HG03108 (cell line): Measurements from ENCODE around the gene LAMB3.
A peak's percentile ranks its signal among the peaks of the same experiment; 100 is the strongest.

Experiments used
- ATAC-seq: cut with Tn5 transposase; IDR thresholded peaks from one replicate; pipeline ENCODE4 v1.9.1; 2021; ENCODE audit warnings: moderate library complexity; ENCODE audit not compliant: unreplicated experiment

Gene LAMB3

DNA sequence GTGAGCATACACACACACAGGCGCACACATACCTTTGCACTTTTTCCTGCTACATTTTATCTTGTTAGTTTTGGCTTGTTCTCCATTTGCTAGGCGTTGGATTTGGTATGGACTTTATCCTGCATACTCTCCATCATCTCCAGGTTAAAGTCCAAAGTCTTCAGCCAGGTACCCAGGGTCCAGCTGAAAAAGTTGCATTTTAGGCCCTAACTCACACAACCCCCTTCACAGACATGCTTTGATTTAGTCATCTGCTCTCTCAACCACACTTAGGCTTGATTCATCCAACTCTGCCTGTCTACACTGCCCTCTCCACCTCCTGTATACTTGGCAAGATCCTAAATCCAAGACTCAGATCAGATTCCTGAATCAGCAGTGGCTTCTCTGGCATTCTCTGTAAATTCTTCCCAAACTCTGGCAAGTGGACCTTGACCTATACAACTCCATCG lies 10.7 kb upstream of the LAMB3 start:
- no peak for ATAC-seq

DNA sequence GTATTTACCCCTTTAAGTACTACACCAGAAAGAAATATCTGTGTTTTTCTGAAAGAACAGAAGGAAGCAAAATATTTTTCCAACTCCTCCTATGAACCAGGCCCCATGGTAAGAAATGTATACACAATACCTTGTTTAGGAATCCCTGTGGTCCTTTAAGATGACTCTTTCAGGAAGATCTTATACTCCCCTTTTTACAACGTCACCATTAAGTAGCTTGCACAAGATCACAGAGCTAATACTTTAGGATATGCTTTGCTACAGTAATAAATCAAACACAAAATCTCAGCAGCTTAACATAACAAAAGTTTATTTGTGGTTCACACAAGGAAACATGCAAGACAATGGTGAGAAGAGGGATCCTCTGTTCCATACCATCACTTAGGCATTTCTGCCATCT lies 8.8 kb upstream of the LAMB3 start:
- no peak for ATAC-seq

DNA sequence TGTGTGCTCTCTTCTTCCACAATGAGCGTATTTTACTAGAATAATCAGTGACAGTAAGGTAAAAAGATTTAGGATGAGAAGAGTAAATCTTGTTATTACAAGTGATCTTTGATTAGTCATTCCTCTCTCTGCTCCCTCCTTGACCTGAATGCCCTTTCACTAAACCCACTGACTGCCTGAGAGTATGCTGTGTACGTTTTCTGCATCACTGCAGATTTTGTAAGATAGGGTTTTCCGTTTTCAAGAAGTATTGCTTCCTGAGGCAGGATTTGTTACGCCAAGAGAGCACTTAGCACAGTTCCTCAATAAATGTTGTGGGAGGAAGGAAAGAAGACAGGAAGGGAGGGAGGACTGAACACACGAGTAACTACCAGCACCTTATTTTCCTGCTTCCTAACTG lies 7.7 kb upstream of the LAMB3 start:
- ATAC-seq, result peak; percentile 80

DNA sequence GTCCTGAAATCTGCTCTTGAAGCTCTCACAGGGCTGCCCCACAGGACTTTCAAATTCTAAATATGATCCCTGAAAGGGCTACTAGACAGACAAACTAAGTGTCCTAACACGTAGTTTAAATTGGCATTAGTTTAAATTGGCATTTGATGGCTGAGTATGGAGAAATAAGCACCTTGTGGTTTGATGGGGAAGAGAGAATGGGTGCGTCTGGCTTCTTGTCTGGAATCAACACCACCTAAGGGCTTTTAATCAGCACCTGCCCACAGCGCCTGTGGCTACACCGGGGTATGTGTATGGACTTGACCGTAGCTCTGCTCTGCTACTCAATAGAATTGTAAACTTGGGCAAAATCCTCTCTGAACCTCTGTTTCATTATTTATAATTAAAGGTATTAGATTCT lies 5.7 kb upstream of the LAMB3 start:
- no peak for ATAC-seq

DNA sequence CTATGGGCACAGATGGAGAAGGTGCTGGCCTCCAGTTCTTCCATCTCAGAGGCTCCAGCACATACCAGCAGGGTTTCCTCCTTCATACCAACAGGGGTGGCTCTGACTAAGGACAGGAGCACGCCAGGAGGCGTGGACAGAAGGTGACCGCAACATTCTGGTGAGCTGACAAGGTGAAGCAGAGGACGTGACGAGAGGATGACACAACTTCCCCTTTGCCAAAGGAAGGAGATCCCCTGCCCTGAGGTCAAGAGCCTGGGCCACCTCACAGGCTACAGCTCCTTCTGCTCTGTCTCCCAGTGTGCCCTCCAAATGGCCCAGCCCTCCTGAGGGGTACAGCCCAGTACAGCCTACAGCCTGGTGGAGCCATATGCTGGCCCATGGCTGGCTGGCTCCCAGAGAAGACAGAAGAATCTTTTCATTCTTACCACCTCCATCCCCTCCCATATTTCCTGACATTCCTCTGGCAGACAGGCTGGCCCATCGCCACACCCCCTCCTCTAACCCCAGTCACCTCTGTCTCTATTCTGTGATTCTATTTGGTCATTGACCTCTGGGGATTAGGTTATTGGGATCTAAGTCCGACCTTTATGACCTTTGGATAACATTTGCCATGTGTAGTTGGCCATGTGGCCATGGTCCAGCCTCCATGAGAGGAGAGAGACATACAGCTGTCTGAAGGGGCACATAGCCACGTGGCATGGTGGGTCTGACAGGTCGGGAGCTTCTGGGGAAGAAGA lies 5.1 kb upstream of the LAMB3 start:
- ATAC-seq, result no peak

DNA sequence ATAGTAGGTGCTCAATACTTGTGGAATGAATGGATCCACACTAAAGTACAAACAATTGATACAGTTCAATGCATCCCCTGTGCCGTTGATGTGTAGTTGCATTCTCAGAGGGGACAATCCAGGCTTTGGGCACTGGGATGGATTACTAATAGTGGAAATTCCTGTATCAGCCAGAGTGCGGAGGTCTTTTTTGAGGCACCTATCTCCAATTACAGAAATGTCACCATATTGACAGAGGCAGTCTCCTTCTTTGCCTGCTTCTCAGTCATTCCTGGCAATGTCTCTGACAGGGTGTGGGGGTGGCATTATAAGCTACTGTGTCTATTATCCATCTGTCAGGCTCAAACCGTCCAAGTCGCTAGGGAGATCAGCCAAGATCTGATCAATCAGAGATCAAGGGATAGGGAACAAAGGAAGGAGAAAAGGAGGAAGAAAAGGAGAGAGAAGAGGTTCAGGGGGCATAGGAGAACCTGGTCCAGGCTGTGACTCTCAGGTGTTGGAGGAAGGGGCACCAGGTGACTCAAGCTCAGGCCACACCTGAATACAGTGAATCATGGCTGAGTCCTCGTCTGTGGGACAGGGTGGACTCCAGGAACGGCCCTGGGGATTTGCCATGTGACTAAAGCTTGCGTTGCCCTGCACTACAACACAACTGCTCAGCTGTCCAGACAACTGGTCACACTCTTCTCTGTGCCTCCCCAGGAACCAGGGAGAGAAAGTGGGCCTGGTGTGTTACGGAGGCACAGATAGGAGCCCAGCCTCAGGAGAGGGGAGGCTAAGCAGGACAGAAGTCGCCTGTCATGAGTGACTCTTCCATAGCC lies 3.4 kb upstream of the LAMB3 start:
- no peak for ATAC-seq

DNA sequence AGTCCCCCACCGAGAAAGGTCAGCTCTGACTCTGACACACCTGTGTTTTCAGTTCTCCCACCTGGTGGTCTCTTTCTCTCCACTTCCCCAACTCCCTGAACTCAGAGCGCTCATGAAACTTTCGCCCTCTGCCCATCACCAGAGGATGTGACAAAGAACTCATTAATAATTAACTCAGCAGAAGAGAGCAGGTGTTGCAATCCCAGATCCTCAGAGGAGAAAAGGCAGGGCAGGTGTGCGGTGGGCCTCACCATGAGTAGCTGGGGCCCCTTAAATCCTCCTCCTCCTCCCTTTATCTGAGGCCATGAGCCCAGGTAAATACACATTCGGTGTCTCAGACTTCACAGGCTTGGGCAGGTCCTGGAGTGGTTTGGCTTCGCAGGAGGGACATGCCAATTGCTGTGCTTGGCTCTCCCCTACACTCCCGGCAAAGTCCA lies 1.7 kb upstream of the LAMB3 start:
- ATAC-seq, result peak; percentile 48

DNA sequence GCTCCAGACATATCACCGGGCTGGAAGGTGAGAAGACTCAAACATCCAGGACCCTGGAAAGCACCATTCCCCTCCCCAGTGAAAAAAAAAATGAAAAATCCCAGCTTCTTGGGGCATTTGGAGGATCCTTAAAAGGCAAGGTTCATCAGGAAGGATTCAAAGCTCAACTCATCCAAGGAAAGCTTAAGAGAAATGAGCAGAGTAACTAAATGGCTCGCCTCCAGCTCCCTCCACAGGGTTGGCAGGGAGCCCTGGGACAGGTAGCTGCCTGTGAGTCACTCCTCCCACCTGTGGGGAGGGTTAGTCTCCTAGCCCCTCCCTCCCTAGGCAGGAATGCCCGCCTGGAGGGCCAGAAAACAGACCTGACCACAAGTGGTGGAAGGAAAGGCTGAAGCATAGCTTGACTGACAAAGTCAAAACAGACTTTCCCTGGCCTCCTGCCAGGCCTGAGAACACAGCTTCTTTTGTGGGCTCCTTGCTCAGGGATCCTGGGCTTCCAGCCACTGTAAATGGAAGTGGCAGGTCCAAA lies 712 bp upstream of the LAMB3 start:
- no peak for ATAC-seq

DNA sequence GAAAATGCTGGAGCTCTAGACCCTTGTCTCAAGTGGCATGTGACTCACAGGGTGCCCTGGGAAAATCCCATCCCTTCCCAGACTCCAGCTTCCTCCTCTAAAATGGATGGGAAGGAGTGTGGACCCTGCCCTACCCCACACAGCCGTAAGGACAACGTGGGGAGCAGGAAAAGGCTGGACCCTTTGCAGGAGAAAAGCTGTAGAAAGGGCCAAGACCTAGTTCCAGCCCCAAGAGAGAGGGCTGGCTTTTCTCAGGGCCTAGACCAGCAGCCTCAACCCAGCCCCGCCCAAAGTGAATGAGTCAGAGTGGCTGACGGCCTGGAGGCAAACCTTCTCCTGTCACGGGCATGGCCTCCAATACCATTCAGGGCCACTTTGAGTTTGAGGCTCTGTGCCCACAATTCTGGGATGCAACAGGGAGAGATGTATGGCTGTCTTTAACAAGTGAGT lies 1.1 kb downstream of the LAMB3 start:
- ATAC-seq, result no peak

DNA sequence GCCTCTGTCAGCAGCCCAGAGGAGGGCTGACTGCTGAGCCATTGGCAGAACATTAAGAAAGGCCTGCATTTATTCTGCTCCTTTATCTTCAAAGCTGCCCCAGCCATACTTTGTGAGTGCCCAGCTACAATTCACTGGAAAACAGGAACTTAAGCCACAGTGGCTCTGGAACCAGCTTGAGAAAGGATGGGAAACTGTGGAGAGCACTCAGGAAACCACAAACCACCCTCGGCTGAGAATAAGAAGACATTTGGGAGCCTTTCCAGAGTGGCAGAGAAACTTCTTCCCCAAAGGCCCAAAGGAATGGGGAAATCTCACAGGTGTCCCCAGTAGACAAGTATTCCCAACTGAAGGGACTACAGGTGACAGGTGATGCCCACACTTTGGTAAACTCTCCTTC lies 1.8 kb downstream of the LAMB3 start:
- no peak for ATAC-seq

DNA sequence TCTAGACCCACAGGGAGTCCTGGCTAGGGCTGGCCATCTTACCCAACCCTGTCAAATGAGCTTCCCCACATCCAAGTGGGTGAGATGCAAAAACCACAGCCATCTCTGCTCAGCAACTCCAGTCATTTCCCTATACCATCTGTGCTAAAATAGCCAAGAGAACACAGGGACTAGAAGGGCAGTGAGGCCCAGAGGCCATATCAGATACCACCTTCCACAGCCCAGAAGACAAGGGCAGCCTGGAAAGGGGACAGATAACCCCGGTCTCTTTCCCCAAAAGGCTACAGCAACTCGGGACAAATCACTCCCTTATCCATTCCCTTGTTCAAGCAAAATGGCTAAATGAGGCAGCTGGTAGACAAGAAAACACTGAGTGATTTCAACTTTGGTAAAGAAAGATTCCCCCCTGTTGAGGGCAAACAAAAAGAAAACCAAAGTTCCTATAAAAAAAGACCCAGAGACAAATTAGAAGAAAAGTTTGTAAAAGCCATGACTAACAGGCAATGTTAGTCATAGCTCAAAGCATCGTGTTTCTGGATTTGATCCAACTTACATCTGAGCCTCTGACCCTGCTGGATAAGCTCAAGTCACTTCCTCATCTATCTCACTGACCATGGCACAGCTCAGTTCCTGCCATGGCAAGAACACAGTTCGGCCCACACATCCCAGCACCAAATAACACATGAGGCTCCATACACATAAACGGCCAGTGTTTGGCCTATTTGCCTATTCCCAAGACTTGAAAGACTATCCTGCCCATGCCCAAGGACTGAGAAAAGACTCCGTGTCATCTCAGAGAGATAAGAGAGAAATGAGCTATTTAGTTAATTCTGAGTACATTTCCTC lies 3.1 kb downstream of the LAMB3 start:
- no peak for ATAC-seq

DNA sequence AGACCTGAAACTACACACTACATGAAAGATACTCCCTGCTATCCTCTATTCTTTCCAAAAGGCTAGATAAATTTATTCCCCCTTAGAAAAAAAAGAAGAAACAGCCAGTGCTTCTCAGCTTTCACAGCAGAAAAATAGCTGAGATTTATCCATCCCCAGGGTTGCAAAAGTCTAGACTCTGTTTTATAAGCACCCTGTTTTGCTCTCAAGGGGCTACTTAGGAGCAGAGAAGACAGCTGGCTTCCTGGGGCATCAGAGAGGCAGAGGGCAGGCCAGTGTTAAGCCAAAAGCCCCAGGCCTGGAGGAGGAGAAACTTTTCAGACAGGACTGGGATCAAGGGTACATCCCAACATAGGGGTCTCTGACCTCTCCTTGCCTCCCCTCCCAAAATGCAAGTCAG lies 3.9 kb downstream of the LAMB3 start:
- no peak for ATAC-seq

DNA sequence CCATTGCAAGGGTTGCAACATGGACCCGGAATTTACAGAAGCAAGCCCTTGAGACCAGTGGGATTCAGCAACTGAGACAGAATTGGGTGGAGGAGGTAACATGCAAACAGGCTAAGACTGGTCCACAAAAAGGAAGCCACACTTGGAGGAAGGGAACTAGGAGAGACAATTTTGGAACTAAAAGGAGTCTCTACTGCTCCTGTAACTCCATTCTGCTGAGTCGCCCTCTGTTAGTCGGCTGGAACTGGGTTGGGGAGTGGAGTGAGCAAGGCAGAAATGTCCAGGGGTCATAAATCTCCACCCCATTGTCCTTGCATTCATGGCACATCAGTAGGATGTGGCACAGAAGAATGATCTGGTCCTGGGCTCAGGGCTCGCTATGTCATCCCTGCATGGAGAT lies 5.1 kb downstream of the LAMB3 start:
- no peak for ATAC-seq

DNA sequence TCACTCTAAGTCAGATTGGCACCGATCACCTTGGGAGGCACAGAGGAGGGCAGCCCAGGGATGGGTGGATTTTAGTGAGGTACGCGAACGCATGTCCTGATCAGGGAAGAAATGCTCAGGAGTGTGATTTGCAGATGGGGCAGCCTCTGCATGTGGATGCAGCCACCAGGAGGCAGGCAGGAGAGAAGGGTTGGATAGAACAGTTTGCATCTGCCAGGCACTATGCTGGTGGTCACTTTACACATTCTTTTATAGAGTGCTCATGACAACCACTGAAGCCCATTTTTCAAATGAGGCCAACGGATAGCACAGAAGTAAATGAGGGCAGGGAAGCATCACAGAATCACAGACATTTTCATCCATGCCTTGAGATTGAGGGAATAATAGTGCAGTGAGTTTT lies 5.7 kb downstream of the LAMB3 start:
- ATAC-seq, result no peak

DNA sequence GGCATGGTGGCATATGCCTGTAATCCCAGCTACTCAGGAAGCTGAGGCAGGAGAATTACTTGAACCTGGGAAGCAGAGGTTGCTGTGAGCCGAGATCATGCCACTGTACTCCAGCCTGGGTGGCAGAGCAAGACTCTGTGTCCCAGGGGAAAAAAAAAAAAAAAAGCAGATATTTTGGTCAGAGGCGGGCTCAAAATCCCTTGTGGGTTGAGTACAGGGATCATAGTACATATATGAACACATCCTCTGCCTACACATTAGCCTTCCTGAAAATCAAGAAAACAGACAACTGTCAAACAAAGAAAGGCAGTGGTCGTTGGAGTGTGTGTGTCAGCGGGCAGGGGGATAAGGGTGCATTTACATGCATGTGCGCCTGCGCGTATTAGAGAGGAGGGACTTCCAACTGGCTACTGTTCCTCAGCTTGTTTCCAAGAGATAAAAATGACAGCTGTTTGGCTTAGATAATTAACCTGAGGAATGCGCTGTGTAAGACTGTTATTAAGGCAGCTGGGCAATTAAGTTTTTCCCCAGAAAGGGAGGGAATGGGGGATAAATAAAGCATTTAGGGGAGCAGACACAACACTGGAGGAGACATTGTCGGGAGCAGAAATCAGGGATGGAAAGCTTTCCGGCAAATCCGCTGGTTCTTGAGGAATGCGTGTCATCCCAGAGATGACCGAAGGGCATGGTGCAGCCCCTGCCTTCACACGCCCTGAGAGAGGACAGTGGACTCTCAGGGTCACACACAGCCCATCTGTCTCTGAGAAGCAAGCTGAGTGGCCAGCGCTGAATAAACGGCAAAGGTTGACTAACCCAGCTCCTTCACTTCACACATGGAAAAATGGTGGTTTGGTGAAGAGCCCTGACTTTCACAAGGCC lies 6.4 kb downstream of the LAMB3 start:
- ATAC-seq, result no peak

DNA sequence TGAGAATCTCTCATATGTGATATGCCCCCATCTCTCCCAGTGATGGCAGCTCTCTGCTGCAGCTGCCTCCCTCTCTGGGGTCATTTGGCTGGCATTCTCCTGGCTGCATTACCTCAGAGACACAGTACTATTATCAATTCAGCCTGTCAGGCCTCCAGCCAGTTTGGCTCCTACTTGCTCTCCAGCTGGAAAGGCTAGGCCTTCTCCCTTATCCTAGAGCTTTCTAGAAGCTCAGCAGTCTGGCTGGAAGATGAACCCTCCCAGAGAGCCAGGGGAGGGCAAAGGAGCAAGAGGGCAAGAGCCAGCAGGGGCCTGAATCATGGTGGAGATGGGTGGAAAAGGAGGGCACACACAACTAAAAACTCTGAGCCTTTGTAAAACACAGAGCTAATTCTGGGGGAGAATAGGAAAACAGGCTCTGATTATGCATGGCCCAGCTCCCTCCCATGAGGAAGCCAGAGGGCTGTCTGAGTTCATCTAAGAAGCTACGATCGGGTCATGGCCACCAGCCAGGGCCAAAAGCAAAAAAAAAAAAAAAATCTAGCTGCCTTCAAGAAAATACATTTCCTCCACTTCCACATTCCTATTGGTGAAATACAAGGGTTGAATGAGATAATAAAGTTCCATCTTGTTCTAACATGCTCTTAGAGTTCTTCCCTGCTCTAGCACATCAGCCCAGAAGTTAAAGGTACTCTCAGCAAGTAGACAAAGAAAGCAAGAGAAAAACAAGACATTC lies 8.8 kb downstream of the LAMB3 start:
- no peak for ATAC-seq

DNA sequence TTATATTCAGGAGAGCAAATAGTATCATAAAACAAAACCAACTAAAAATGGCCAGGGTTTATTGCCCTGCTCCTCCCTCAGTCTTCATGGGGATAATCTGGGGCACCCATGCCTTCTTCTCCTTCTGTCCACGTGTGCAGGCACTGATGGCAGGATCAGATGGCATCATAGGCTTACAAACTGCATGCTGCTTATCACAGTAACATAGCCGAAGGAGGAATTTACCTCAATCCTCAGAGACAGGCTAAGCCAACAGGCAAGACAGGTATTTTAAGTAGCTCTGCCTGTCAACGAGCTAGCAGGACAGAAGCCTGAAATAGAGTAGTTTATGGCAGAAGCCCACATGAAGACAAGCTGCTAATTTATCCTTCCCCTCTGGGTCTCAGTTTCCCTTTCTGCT lies 9.4 kb downstream of the LAMB3 start:
- no peak for ATAC-seq

DNA sequence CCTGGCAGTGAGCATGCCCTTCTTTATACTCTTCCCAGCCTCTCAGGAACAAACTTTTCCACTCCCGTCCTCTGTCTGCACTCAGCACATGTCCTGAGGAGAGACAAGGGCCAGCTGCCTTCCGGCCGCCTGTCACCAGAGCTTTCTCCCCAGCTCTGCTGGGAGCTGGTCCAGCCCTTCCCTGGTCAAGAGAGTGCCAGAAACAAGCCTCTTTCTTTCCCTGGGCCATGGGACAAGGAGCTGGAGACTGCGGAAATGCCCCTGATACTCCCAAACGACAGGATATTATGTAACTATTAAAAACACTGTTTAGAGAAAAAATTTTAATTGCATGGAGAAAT lies 10.4 kb downstream of the LAMB3 start:
- ATAC-seq, result no peak

DNA sequence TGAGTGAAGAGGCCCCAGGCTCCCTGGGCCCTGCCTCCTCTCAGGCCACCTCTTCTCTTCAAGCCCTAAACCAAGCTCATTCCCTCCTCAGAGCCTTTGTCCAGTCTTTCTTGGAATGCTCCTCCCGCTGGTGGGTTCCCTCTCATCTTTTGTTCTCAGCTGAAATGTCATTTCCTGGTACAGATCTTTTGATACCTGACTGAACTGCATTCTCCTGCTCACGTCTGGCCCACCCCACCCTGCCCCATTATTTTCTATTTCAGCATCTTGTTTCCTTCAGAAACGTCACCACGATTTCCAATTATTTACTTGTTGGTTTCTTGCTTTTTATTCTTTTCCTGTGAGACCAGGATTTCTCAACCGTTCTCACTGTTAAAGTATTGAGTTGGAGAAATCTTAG lies 16.4 kb downstream of the LAMB3 start:
- ATAC-seq, result no peak
